K562 (cell line): ENCODE results near the gene PDE6D. TPM values are rescaled to one million over a fixed set of nuclear protein-coding genes. Genes with fewer than 3 reads are reported as not detected.
A peak's percentile ranks its signal among the peaks of the same experiment; 100 is the strongest.

Experiments
- CBFB ChIP-seq: sonication (generic); formaldehyde crosslinking; IDR thresholded peaks from 2 replicates; pipeline ENCODE4 v1.4.0; 2020; ENCODE audit warnings: mild to moderate bottlenecking, missing genetic modification reagents
- CCNT2 ChIP-seq: IDR thresholded peaks from 2 replicates; pipeline ENCODE4 v1.6.1; 2011; ENCODE audit warnings: borderline replicate concordance, low read depth, mild to moderate bottlenecking, moderate library complexity, mixed read lengths, low read length; ENCODE audit not compliant: insufficient read length; ENCODE audit errors: extremely low read depth
- CTCF ChIP-seq, 3 experiments: IDR thresholded peaks in 2 of 3; conservative IDR thresholded peaks in 1 of 3; 2 replicates each; pipeline ENCODE4 v1.5.1; 2011 to 2012; ENCODE audit warnings: low read length in 3 of 3, mild to moderate bottlenecking in 3 of 3, control low read depth in 2 of 3, improper control_type of control experiment in 1 of 3, inconsistent platforms in 1 of 3, low read depth in 1 of 3, mixed read lengths in 1 of 3, moderate library complexity in 1 of 3; ENCODE audit not compliant: insufficient read depth in 2 of 3
- DIDO1 ChIP-seq: fragments of 450-650 bp; IDR thresholded peaks from 2 replicates; pipeline ENCODE4 v1.6.1; 2016; ENCODE audit warnings: low read depth, missing biosample characterization, missing genetic modification characterization
- ESRRA ChIP-seq: fragments of 450-650 bp; IDR thresholded peaks from 2 replicates; pipeline ENCODE4 v1.6.1; 2014; ENCODE audit warnings: low read depth, mild to moderate bottlenecking, moderate library complexity, borderline replicate concordance
- FOXK2 ChIP-seq, 2 experiments: fragments of 450-650 bp; IDR thresholded peaks in 1 of 2; conservative IDR thresholded peaks in 1 of 2; 2 replicates each; pipeline ENCODE4 v1.6.1; 2016; ENCODE audit warnings: low read depth in 2 of 2, mild to moderate bottlenecking in 1 of 2
- GABPB1 ChIP-seq: sonication (generic); formaldehyde crosslinking; IDR thresholded peaks from 2 replicates; pipeline ENCODE4 v1.8.0; 2022; ENCODE audit warnings: mild to moderate bottlenecking, missing genetic modification reagents
- GATAD2A ChIP-seq: fragments of 450-650 bp; IDR thresholded peaks from 2 replicates; pipeline ENCODE4 v1.6.1; 2017
- HMG20A ChIP-seq: fragments of 450-650 bp; formaldehyde crosslinking; conservative IDR thresholded peaks from 2 replicates; pipeline ENCODE4 v1.4.0; 2020; ENCODE audit warnings: mild to moderate bottlenecking, mixed read lengths
- ILF3 ChIP-seq: fragments of 450-650 bp; IDR thresholded peaks from 2 replicates; pipeline ENCODE4 v1.6.1; 2018; ENCODE audit warnings: antibody characterized with exemption, mild to moderate bottlenecking, moderate library complexity, borderline replicate concordance
- KAT8 ChIP-seq: fragments of 450-650 bp; IDR thresholded peaks from 2 replicates; pipeline ENCODE4 v1.6.1; 2016; ENCODE audit warnings: low read depth, mild to moderate bottlenecking
- MAFK ChIP-seq: IDR thresholded peaks from 2 replicates; pipeline ENCODE4 v1.6.1; 2011; ENCODE audit warnings: low read length, improper control_type of control experiment
- MCM7 ChIP-seq, 2 experiments: fragments of 450-650 bp; IDR thresholded peaks; 2 replicates each; pipeline ENCODE4 v1.6.1; 2016 to 2018
- MEF2D ChIP-seq: conservative IDR thresholded peaks from 2 replicates; pipeline ENCODE4 v1.6.1; 2016; ENCODE audit warnings: low read depth, missing genetic modification characterization, missing compliant biosample characterization
- MTA1 ChIP-seq: fragments of 450-650 bp; IDR thresholded peaks from 2 replicates; pipeline ENCODE4 v1.6.1; 2017; ENCODE audit warnings: borderline replicate concordance
- NONO ChIP-seq, 2 experiments: fragments of 200-400 bp in 1 of 2; fragments of 450-650 bp in 1 of 2; formaldehyde crosslinking in 1 of 2; IDR thresholded peaks; 2 replicates each; pipeline ENCODE4 v1.6.1; 2017; ENCODE audit warnings: low read depth in 2 of 2, mild to moderate bottlenecking in 2 of 2, moderate library complexity in 2 of 2, low read length in 1 of 2
- POLR3A ChIP-seq: IDR thresholded peaks from 2 replicates; pipeline ENCODE4 v1.6.1; 2011; ENCODE audit warnings: borderline replicate concordance, mild to moderate bottlenecking, moderate library complexity; ENCODE audit not compliant: insufficient read length, insufficient read depth; ENCODE audit errors: extremely low read depth
- POLR3G ChIP-seq: IDR thresholded peaks from 2 replicates; pipeline ENCODE4 v1.6.1; 2011; ENCODE audit not compliant: insufficient read length, insufficient replicate concordance; ENCODE audit errors: extremely low read depth
- POU5F1 ChIP-seq: fragments of 150-350 bp; IDR thresholded peaks from 2 replicates; pipeline ENCODE4 v1.6.1; 2014; ENCODE audit warnings: borderline replicate concordance, low read length, low read depth, mild to moderate bottlenecking; ENCODE audit not compliant: partially characterized antibody
- PRPF4 ChIP-seq: fragments of 200-400 bp; formaldehyde crosslinking; IDR thresholded peaks from one replicate; pipeline ENCODE4 v1.6.1; 2017; ENCODE audit warnings: low read length, low read depth, mild to moderate bottlenecking; ENCODE audit not compliant: insufficient read depth, poor library complexity, severe bottlenecking
- RUNX1 ChIP-seq: sonication (generic); IDR thresholded peaks from 2 replicates; pipeline ENCODE4 v1.6.1; 2016; ENCODE audit warnings: antibody characterized with exemption, low read depth
- SETDB1 ChIP-seq: IDR thresholded peaks from one replicate; pipeline ENCODE4 v1.6.1; 2012; ENCODE audit warnings: low read length, control low read depth, inconsistent platforms
- SIX5 ChIP-seq, 2 experiments: IDR thresholded peaks; 2 replicates each; pipeline ENCODE4 v1.6.1; 2011; ENCODE audit warnings: low read length in 2 of 2, borderline replicate concordance in 1 of 2, low read depth in 1 of 2, mild to moderate bottlenecking in 1 of 2, moderate library complexity in 1 of 2; ENCODE audit not compliant: insufficient read depth in 1 of 2
- SP2 ChIP-seq: IDR thresholded peaks from 2 replicates; pipeline ENCODE4 v1.6.1; 2011; ENCODE audit warnings: mild to moderate bottlenecking, low read depth, low read length, moderate library complexity; ENCODE audit not compliant: poor library complexity, severe bottlenecking; ENCODE audit errors: extremely low read depth
- SRF ChIP-seq, 2 experiments: fragments of 250-450, 450-650 bp in 1 of 2; sonication (Bioruptor Pico) in 1 of 2; sonication (generic) in 1 of 2; formaldehyde crosslinking; IDR thresholded peaks; 2 replicates each; pipeline versions ENCODE4 v1.5.0 to v1.5.1; 2020 to 2022; ENCODE audit warnings: mild to moderate bottlenecking in 1 of 2, missing genetic modification reagents in 1 of 2
- TFAM ChIP-seq: fragments of 250-450 bp; sonication (Bioruptor Pico); conservative IDR thresholded peaks from 2 replicates; pipeline ENCODE4 v1.5.0; 2021; ENCODE audit warnings: mild to moderate bottlenecking, moderate library complexity
- ZNF217 ChIP-seq: sonication (generic); formaldehyde crosslinking; IDR thresholded peaks from 2 replicates; pipeline ENCODE4 v1.8.0; 2022; ENCODE audit warnings: mild to moderate bottlenecking, missing genetic modification reagents
- ZNF780A ChIP-seq: fragments of 250-450 bp; sonication (Bioruptor Pico); IDR thresholded peaks from 2 replicates; pipeline ENCODE4 v1.5.0; 2021; ENCODE audit warnings: mild to moderate bottlenecking
- polyA plus RNA-seq, 8 experiments: library from polyadenylated mRNA; depleted of rRNA in 4 of 8; stranded (reverse) in 5 of 8; unstranded in 3 of 8; fragments of >200 nt; fragmentation: Nextera tagmentation in 2 of 8; fragmentation: Illumina TruSeq in 1 of 8; extraction: Ambion mirVana in 2 of 8; extraction: Trizol in 1 of 8; gene quantifications; 2 replicates each; pipeline versions ENCODE4 v1.2.1 to v1.2.3, GENCODE V29; 2011 to 2014; ENCODE audit warnings: inconsistent platforms in 1 of 8, missing spikeins in 1 of 8
- total RNA-seq, 7 experiments: library from RNA; depleted of rRNA in 6 of 7; stranded (reverse); fragments of >200 nt in 6 of 7; fragmentation: Illumina TruSeq in 2 of 7; extraction: Trizol in 2 of 7; gene quantifications; 2 replicates each; pipeline versions ENCODE4 v1.2.1 to v1.2.3, GENCODE V29; 2011 to 2021; ENCODE audit warnings: low replicate concordance in 1 of 7

The PDE6D gene
- total and polyA plus RNA-seq, 9 of the 15 experiments (the other 6 are each of a cell fraction or from before 2014, with no cell fraction given): 0.65 to 11.6 (median 7.0) TPM

DNA sequence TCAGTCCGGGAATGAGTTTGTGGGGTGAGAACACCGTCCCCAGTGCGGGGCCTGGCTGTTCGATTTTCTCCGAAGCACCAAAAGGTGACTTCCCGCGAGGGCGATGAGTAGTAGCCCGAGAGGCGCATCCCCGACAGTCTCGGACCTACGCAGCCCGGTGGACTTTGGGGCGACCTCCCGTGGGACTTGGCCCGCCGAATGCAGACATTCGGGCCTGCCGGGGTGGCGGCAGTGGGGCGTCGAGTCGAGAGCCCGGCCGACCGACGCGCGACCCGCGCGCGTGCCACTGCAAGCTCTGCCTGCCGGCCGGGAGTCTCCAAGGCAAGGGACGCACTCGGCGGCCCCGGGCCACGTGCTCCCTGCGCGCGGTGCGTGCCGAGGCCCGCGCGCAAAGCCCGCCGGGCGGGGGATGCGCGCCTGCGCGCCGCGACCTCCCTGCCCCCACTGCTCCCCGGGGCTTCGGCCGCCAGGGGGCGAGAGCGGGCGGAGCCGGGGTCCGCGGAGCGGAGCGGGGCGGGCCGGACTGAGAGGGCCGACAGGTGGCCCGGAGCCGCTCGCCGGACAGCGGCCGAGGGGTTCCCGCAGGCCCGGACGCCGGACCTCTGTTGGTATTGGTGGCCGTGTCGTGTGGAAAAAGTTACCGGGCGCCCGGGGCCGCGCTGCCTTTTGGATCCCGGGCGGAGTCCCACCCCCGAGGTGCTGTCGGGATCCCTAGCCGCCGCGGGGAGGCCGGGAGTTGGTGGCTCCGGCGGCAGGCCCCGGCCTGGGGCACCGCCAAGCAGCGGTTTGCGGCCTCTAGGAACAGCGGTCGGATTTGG, 70.9 kb downstream of the PDE6D start (continued):
- TF ChIP-seq KAT8: no peak
- no peak for TF ChIP-seq POU5F1
- TF ChIP-seq MCM7 (IDR thresholded peaks at IDR 0.05): no peak
- TF ChIP-seq POLR3G: no peak
- TF ChIP-seq PRPF4: peak; percentile 78
- no peak for TF ChIP-seq ESRRA
- no peak for TF ChIP-seq ZNF217 (CRISPR knock-in tag)
- TF ChIP-seq HMG20A: no peak
- no peak for TF ChIP-seq RUNX1
- no peak for TF ChIP-seq SETDB1
- no peak for TF ChIP-seq FOXK2 (conservative IDR thresholded peaks at IDR 0.05 in 1 of 2, IDR thresholded peaks at IDR 0.05 in 1 of 2; ENCODE audit: low read depth in 2 of 2)
- TF ChIP-seq MAFK: no peak
- no peak for TF ChIP-seq DIDO1
- TF ChIP-seq NONO (IDR thresholded peaks at IDR 0.05; ENCODE audit: low read depth in 2 of 2, low read length in 1 of 2): peak; percentile 50 to 79; a peak in 3 of 4 replicates
- no peak for TF ChIP-seq SP2
- no peak for TF ChIP-seq SIX5 (IDR thresholded peaks at IDR 0.05; ENCODE audit: borderline replicate concordance in 1 of 2, insufficient read depth in 1 of 2, low read depth in 1 of 2, low read length in 2 of 2)
- no peak for TF ChIP-seq SRF (CRISPR knock-in tag; IDR thresholded peaks at IDR 0.05)
- TF ChIP-seq MEF2D (tag): no peak
- TF ChIP-seq POLR3A: no peak
- no peak for TF ChIP-seq MTA1
- peak; percentile 97 for TF ChIP-seq CCNT2
- no peak for TF ChIP-seq GATAD2A
- TF ChIP-seq ILF3: no peak
- TF ChIP-seq ZNF780A (CRISPR knock-in tag): no peak
- no peak for TF ChIP-seq CBFB (CRISPR knock-in tag)
- TF ChIP-seq GABPB1 (CRISPR knock-in tag): no peak
- TF ChIP-seq TFAM (CRISPR knock-in tag): no peak
- TF ChIP-seq CTCF (IDR thresholded peaks at IDR 0.05 in 2 of 3, conservative IDR thresholded peaks at IDR 0.05 in 1 of 3; ENCODE audit: insufficient read depth in 2 of 3, low read depth in 1 of 3, low read length in 3 of 3): peak in 2 of 3 experiments; percentile 77 to 82; a peak in 5 of 6 replicates
